WERI-Rb-1 (cell line): Measurements from ENCODE around the gene ZNF568.

ENCODE experiments used
- DNase-seq: peaks from one replicate; pipeline ENCODE4 v3.0.0-alpha.2; 2020
- H3K27ac ChIP-seq: fragments of 250-450 bp; sonication (Bioruptor Pico); 2 replicates; pipeline ENCODE4 v1.5.1; 2020; ENCODE audit warnings: mild to moderate bottlenecking, moderate library complexity
- H3K27me3 ChIP-seq: fragments of 250-450 bp; sonication (Bioruptor Pico); 2 replicates; pipeline ENCODE4 v1.5.1; 2021; ENCODE audit warnings: mild to moderate bottlenecking, low read depth, moderate library complexity; ENCODE audit not compliant: insufficient read depth, severe bottlenecking
- H3K36me3 ChIP-seq: fragments of 250-450 bp; sonication (Bioruptor Pico); 2 replicates; pipeline ENCODE4 v1.5.1; 2020; ENCODE audit warnings: mild to moderate bottlenecking, moderate library complexity
- H3K4me3 ChIP-seq: 2 replicates; pipeline ENCODE4 v1.5.1; 2011; ENCODE audit warnings: low read depth, mild to moderate bottlenecking, control low read depth, low read length
- H3K9me3 ChIP-seq: fragments of 250-450 bp; sonication (Bioruptor Pico); 2 replicates; pipeline ENCODE4 v1.5.1; 2021; ENCODE audit warnings: mild to moderate bottlenecking, moderate library complexity; ENCODE audit not compliant: severe bottlenecking
- CTCF ChIP-seq: IDR thresholded peaks from 2 replicates; pipeline ENCODE4 v1.5.1; 2011; ENCODE audit warnings: low read depth, mild to moderate bottlenecking, control low read depth, inconsistent platforms, low read length

Gene ZNF568

GRCh38 chr19:36963280-36963679 is 47.1 kb downstream of the ZNF568 start:
- peaks cover 4% of the 10 kb centered on the region for H3K9me3 ChIP-seq

GRCh38 chr19:36972571-36972970 is 56.4 kb downstream of the ZNF568 start:
- Histone ChIP-seq H3K4me3 (peak overlapping the region; percentile 85), H3K36me3 (peaks cover 4% of the 10 kb centered on the region; the same call in 1 of the 2 replicates), H3K27ac (peak overlapping the region; percentile 81), H3K9me3 (no peaks in the 10 kb centered on the region), H3K27me3 (no peaks in the 10 kb centered on the region)
- no peak for TF ChIP-seq CTCF
- no peak for DNase-seq

More at GRCh38 chr19:36963280-36963679, 47.1 kb downstream of the ZNF568 start:
- Histone ChIP-seq H3K27me3 (no peaks in the 10 kb centered on the region), H3K36me3 (no peaks in the 10 kb centered on the region), H3K27ac (no peak overlapping the region), H3K4me3 (no peak overlapping the region)
- DNase-seq: no peak
- no peak for TF ChIP-seq CTCF

DNA sequence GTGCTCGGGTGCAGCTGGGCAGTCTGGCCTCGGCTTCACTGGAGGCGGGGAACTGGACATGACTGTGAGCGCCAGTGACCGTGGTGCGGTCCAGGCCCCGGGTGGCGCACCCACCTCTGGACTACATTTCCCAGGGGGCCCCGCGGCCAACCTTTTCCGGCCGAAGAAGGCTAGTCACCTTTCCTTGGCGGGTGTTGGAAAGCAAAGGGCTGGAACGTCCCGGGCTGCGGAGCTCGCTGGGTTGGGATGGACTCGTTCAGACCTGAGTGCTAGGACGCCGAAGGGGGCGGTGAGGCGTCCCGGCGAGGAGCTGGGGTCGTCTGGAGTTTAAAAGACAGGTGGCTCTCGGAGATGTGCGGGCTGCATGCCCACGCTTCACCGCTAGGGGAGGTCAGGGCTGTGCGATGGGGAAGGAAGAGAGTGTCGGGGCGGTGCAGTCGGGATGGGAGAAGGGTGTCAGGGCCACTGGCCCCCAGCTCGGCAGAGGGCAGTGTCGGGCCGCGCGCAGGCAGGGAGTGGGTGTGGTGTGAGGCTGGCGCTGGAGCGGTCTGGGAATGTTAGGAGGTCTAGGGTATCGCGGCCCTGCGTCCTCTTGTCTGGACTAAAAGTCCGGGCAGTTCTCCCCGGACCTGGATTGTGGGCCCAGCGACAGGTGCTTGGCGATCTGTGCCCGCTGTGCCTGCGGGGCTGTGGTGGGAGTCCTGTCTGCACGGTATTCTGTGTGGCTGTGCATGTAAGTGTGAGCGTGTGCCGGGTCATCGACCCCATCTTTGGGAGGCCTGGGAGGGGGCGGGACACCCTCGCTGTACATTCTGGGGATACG is 57.1 kb downstream of the ZNF568 start:
- peak overlapping the region; percentile 81 for H3K27ac ChIP-seq
- H3K27me3 ChIP-seq: no peaks in the 10 kb centered on the region
- H3K4me3 ChIP-seq: peak overlapping the region; percentile 85
- DNase-seq: peak; percentile 93
- H3K9me3 ChIP-seq: no peaks in the 10 kb centered on the region
- peak; percentile 96 for TF ChIP-seq CTCF
- peaks cover 8% of the 10 kb centered on the region; the same call in 1 of the 2 replicates for H3K36me3 ChIP-seq

DNA sequence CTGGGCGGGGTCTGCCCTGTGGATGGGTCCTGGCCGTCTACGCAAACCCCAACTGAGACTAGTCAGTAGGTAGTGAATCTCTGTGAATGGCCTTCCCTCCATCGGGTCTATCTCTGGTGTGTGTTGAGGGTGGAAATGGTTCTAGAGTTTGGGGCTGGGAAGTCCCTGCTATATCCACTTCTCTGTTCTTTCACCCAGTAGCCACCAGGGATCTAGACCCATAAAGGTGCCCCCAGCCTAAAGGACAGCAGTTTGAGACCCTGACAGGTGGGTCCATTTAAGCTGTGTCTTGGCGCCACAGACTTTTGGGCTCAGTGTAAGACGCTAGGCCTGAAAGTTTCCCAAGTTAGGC is 57.7 kb downstream of the ZNF568 start:
- Histone ChIP-seq H3K36me3 (peaks cover 8% of the 10 kb centered on the region; the same call in 1 of the 2 replicates), H3K27ac (peak overlapping the region; percentile 31), H3K27me3 (no peaks in the 10 kb centered on the region), H3K9me3 (no peaks in the 10 kb centered on the region), H3K4me3 (peak overlapping the region; percentile 85)
- TF ChIP-seq CTCF: no peak
- DNase-seq: no peak

DNA sequence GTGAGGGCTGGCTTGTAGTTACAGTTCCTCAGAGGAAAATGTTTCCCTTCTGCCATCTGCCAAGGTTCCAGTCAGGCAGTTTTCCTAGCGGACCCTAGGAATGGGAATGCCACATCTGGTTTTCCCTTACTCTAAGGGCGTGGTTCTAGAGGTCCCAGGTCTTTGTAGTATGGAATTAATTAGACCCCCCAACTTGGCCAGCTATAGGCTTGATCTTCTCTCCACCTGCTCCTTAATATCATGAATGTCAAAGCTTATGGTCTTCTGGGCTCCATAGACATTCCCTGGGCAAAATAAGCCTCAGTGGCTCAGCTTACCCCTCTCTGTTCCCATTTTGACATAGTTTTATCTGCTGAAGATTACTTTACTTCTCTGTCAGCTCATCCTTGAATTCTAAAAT is 70.0 kb downstream of the ZNF568 start:
- Histone ChIP-seq H3K27me3 (no peaks in the 10 kb centered on the region), H3K9me3 (no peaks in the 10 kb centered on the region), H3K4me3 (no peak overlapping the region), H3K36me3 (no peaks in the 10 kb centered on the region; the same call in 1 of the 2 replicates), H3K27ac (no peak overlapping the region)
- DNase-seq: no peak
- TF ChIP-seq CTCF: no peak
